A673 (cell line): ENCODE measurements around the gene RERE. TPM values are rescaled to one million over a fixed set of nuclear protein-coding genes. Genes with fewer than 3 reads are reported as not detected.

Experiments
- BruUV-seq: library from RNA; stranded (reverse); fragments of 400-500 nt; replicated peaks from 2 replicates; lab custom pipeline; 2021; lab: Mats Ljungman, UMichigan
- CTCF ChIA-PET: fragments of 300-600 bp; sonication (Branson Sonifier 250); formaldehyde crosslinking; loops from one replicate; lab custom pipeline; 2022; ENCODE audit warnings: antibody characterized with exemption; lab: Charles Lee
- POLR2A ChIA-PET: fragments of 300-600 bp; sonication (Branson Sonifier 250); formaldehyde crosslinking; loops from one replicate; lab custom pipeline; 2022; ENCODE audit warnings: antibody characterized with exemption; ENCODE audit not compliant: low non-redundant PET; lab: Charles Lee
- DNase-seq: peaks from one replicate; pipeline ENCODE4 v3.0.0-alpha.2; 2015; ENCODE audit warnings: low spot score
- H3K27ac ChIP-seq: fragments of 200-600 bp; sonication (generic); 2 replicates; pipeline ENCODE4 v1.5.1; 2016; ENCODE audit warnings: mixed run types, low read depth, mild to moderate bottlenecking, mixed read lengths, antibody characterized with exemption, low read length; ENCODE audit not compliant: poor library complexity, severe bottlenecking
- H3K27me3 ChIP-seq: fragments of 200-600 bp; sonication (generic); replicated peaks from 2 replicates; pipeline ENCODE4 v1.6.1; 2017; ENCODE audit warnings: mixed run types, low read depth, mild to moderate bottlenecking, mixed read lengths, antibody characterized with exemption, low read length; ENCODE audit not compliant: insufficient read depth, poor library complexity
- H3K36me3 ChIP-seq: fragments of 200-600 bp; sonication (generic); 2 replicates; pipeline ENCODE4 v1.6.1; 2016; ENCODE audit warnings: mixed run types, mild to moderate bottlenecking, mixed read lengths, antibody characterized with exemption, low read length; ENCODE audit not compliant: insufficient read depth, poor library complexity, severe bottlenecking
- H3K4me1 ChIP-seq: fragments of 200-600 bp; sonication (generic); 2 replicates; pipeline ENCODE4 v1.6.1; 2017; ENCODE audit warnings: mixed run types, mild to moderate bottlenecking, mixed read lengths, antibody characterized with exemption, low read length; ENCODE audit not compliant: insufficient read depth, poor library complexity, severe bottlenecking
- H3K4me3 ChIP-seq: fragments of 200-600 bp; sonication (generic); 2 replicates; pipeline ENCODE4 v1.5.1; 2016; ENCODE audit warnings: low read depth, mixed run types, mild to moderate bottlenecking, mixed read lengths, low read length; ENCODE audit not compliant: poor library complexity, severe bottlenecking
- H3K9me3 ChIP-seq: fragments of 200-600 bp; sonication (generic); 2 replicates; pipeline ENCODE4 v1.6.1; 2016; ENCODE audit warnings: mixed run types, low read depth, mild to moderate bottlenecking, mixed read lengths, antibody characterized with exemption, low read length; ENCODE audit not compliant: poor library complexity, severe bottlenecking
- EZH2 ChIP-seq: fragments of 200-600 bp; sonication (generic); IDR thresholded peaks from 2 replicates; pipeline ENCODE4 v1.6.1; 2017; ENCODE audit warnings: borderline replicate concordance, low read depth, mild to moderate bottlenecking, mixed read lengths, antibody characterized with exemption, low read length; ENCODE audit not compliant: poor library complexity, severe bottlenecking
- intact Hi-C: fragments of 100-400 bp; cut with micrococcal nuclease; formaldehyde crosslinking; loops from one replicate; pipeline ENCODE4 v1.10.0; 2022; ENCODE audit not compliant: unreplicated experiment
- total RNA-seq: library from RNA; stranded (reverse); gene quantifications from 2 replicates; pipeline ENCODE4 v1.2.3, GENCODE V29; 2021
- TF ChIP-seq, protein P1 (sequence below): fragments of 300-800, 200-600 bp; sonication (generic); conservative IDR thresholded peaks from 2 replicates; pipeline ENCODE4 v1.5.1; 2017; ENCODE audit warnings: low read depth, mild to moderate bottlenecking, antibody characterized with exemption, low read length, moderate library complexity, mixed read lengths

RERE gene
- total RNA-seq, 1 experiment from 2014 or later, result 188 TPM

DNA sequence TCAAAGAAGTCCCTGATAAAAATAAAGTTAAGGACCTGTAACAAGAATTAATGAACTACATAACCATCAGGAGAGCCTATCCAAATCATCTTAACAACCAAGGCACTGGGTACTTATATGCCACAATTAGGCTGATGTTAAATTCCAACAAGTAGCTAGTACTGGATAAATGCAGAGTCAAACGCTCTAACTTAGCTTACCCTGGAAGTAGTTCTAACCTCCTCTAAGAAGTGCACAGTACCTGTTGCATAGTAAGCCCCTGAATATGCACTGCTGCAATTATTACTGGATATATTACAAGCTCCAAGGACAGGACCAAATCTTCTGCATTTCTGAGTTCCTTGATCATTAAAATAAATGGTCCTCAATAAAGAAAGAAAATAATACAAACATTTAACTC, 125.8 kb downstream of the RERE start:
- Histone ChIP-seq H3K27me3 (no peaks in the 10 kb centered on the region), H3K9me3 (no peaks in the 10 kb centered on the region), H3K36me3 (no peaks in the 10 kb centered on the region), H3K4me3 (no peak overlapping the region), H3K4me1 (peaks cover 66% of the 10 kb centered on the region), H3K27ac (peak overlapping the region; percentile 6)
- ChIA-PET CTCF (interaction anchor here (0.5 kb wide), 1 partner anchor 76 kb away, joined by 4 read pairs; no protein-coding TSS in a partner anchor), POLR2A (interaction anchor here (0.6 kb wide), 1 partner anchor 16 kb away, joined by 4 read pairs; no protein-coding TSS in a partner anchor)
- TF ChIP-seq, protein P1, sequence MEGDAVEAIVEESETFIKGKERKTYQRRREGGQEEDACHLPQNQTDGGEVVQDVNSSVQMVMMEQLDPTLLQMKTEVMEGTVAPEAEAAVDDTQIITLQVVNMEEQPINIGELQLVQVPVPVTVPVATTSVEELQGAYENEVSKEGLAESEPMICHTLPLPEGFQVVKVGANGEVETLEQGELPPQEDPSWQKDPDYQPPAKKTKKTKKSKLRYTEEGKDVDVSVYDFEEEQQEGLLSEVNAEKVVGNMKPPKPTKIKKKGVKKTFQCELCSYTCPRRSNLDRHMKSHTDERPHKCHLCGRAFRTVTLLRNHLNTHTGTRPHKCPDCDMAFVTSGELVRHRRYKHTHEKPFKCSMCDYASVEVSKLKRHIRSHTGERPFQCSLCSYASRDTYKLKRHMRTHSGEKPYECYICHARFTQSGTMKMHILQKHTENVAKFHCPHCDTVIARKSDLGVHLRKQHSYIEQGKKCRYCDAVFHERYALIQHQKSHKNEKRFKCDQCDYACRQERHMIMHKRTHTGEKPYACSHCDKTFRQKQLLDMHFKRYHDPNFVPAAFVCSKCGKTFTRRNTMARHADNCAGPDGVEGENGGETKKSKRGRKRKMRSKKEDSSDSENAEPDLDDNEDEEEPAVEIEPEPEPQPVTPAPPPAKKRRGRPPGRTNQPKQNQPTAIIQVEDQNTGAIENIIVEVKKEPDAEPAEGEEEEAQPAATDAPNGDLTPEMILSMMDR, result no peak
- TF ChIP-seq EZH2, result no peak
- DNase-seq, result no peak
- no TSS peak for BruUV-seq
- intact Hi-C loops, result no loop called here

- no peak for DNase-seq
- CTCF ChIA-PET, result no interaction called here
- Histone ChIP-seq H3K4me1 (peaks cover 76% of the 10 kb centered on the region), H3K27me3 (no peaks in the 10 kb centered on the region), H3K4me3 (no peak overlapping the region), H3K27ac (peak overlapping the region; percentile 7), H3K36me3 (no peaks in the 10 kb centered on the region), H3K9me3 (no peaks in the 10 kb centered on the region)
- BruUV-seq, result no TSS peak
- POLR2A ChIA-PET, result interaction anchor here (0.6 kb wide), 2 partner anchors 11 to 22 kb away, joined by 3 to 4 read pairs; no protein-coding TSS in a partner anchor
- intact Hi-C loops, result no loop called here
- TF ChIP-seq, protein P1, result no peak
- no peak for TF ChIP-seq EZH2
These were observed 127.3 kb downstream of the RERE start for GRCh38 chr1:8690253-8690525.

DNA sequence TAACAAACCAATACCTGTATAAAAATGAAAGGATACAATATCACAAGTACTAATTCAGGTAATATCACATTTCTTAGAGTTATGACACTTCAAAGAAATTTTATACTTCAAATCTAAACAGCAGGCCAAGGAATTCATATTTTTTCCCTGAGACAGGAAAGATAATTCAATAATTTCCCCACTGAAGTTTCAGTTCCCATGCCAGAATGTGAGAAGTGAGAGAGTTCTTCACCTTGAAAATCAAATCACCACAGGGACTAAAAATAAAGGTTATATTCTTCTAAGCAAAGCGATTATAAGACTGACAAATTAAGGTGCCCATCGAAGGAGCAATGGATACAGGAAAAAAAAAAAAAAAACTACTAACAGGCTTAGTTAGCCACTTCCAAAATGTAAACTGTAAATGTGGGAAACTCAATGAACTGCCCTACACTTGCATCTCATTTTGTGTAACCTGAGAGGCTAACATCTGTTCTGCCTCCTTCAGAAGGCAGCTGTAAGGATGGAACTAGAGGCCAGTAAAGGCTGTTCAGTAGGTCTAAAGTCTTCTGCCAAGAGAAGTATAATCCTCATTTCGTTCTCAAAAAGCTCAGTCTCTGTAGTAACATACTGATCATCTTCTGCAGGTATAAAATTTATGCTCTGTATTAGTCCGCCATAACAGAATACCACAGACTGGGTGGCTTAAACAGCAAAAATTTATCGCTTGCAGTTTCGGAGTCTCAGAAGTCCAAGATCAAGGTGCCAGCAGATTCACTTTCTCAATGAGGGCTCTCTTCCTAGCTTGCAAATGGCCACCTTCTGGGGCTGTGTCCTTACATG, 127.8 kb downstream of the RERE start:
- Histone ChIP-seq H3K27me3 (no peaks in the 10 kb centered on the region), H3K27ac (peak overlapping the region; percentile 36), H3K36me3 (no peaks in the 10 kb centered on the region), H3K4me3 (no peak overlapping the region), H3K9me3 (no peaks in the 10 kb centered on the region), H3K4me1 (peaks cover 81% of the 10 kb centered on the region)
- ChIA-PET CTCF (no interaction called here), POLR2A (interaction anchor here (0.6 kb wide), 2 partner anchors 12 to 23 kb away, joined by 3 to 4 read pairs; no protein-coding TSS in a partner anchor)
- intact Hi-C loops, result no loop called here
- peak; percentile 64 for DNase-seq
- TF ChIP-seq EZH2, result no peak
- TF ChIP-seq, protein P1, result no peak
- no TSS peak for BruUV-seq
